Testis (tissue), 5 donors: ENCODE results near the gene GMFB. TPM values are rescaled to one million over a fixed set of nuclear protein-coding genes. Genes with fewer than 3 reads are reported as not detected.

Source experiments
- DNase-seq: peaks from one replicate; pipeline ENCODE4 v3.0.0-alpha.2; 2019
- H3K27ac ChIP-seq, 2 donors: fragments of 200-600 bp; sonication (generic); one replicate each; pipeline ENCODE4 v1.5.1; 2019
- H3K27me3 ChIP-seq: fragments of 200-600 bp; sonication (generic); one replicate; pipeline ENCODE4 v1.5.1; 2019
- H3K36me3 ChIP-seq: fragments of 200-600 bp; sonication (generic); one replicate; pipeline ENCODE4 v1.5.1; 2017; ENCODE audit warnings: low read depth; ENCODE audit errors: missing control alignments
- H3K4me1 ChIP-seq: fragments of 200-600 bp; sonication (generic); one replicate; pipeline ENCODE4 v1.5.1; 2019
- H3K4me3 ChIP-seq, 2 donors: fragments of 200-600 bp; sonication (generic); one replicate each; pipeline ENCODE4 v1.5.1; 2017 to 2019
- H3K9me3 ChIP-seq: fragments of 200-600 bp; sonication (generic); one replicate; pipeline ENCODE4 v1.5.1; 2017
- CTCF ChIP-seq, 3 experiments: fragments of 450-650 bp in 2 of 3; fragments of 200-600 bp in 1 of 3; sonication (generic) in 1 of 3; IDR thresholded peaks; one replicate each; pipeline ENCODE4 v1.5.1; 2016 to 2019; ENCODE audit warnings: antibody characterized with exemption in 3 of 3, mild to moderate bottlenecking in 2 of 3, moderate library complexity in 1 of 3
- POLR2A ChIP-seq: fragments of 450-650 bp; IDR thresholded peaks from one replicate; pipeline ENCODE4 v1.6.1; 2017; ENCODE audit warnings: antibody characterized with exemption, mild to moderate bottlenecking, moderate library complexity
- WGBS, 2 donors: methylation state at CpG; one replicate each; pipeline ENCODE4 v1.1.5; 2018; 5-methylcytosine and 5-hydroxymethylcytosine counted together
- intact Hi-C: fragments of 100-400 bp; cut with DNase I; formaldehyde crosslinking; loops from one replicate; pipeline ENCODE4 v1.15.1; 2023; ENCODE audit warnings: low total_unique reads
- long read RNA-seq, 2 donors: transcript quantifications; one replicate each; lab custom pipeline, GENCODE V29; 2026
- polyA plus RNA-seq: library from polyadenylated mRNA; stranded (reverse); fragments of 350-450 nt; fragmentation: Illumina TruSeq; extraction: RNeasy Lipid Tissue Mini Kit (QIAGEN cat#74804); gene quantifications from one replicate; pipeline ENCODE4 v1.2.3, GENCODE V29; 2014; ENCODE audit warnings: low read depth, low replicate concordance; ENCODE audit not compliant: insufficient read depth
- total RNA-seq, 2 donors: library from RNA; depleted of rRNA; stranded (reverse); fragments of >200 nt; gene quantifications; one replicate each; pipeline ENCODE4 v1.2.3, GENCODE V29; 2016

Gene GMFB
- total RNA-seq (10 to 100 TPM; 32.3 to 43.6 TPM), polyA plus RNA-seq (19.5 TPM)
- long read RNA-seq, donor 1, full-length matches to known transcripts, result 10 of 10 reads
- long read RNA-seq, donor 1, partial matches to known transcripts, result 0 of 10 reads
- long read RNA-seq, donor 1, other reads (novel, unspliced or antisense), result 0 of 10 reads
- long read RNA-seq, donor 2, full-length matches to known transcripts, result 10 of 10 reads
- long read RNA-seq, donor 2, partial matches to known transcripts, result 0 of 10 reads
- long read RNA-seq, donor 2, other reads (novel, unspliced or antisense), result 0 of 10 reads

DNA sequence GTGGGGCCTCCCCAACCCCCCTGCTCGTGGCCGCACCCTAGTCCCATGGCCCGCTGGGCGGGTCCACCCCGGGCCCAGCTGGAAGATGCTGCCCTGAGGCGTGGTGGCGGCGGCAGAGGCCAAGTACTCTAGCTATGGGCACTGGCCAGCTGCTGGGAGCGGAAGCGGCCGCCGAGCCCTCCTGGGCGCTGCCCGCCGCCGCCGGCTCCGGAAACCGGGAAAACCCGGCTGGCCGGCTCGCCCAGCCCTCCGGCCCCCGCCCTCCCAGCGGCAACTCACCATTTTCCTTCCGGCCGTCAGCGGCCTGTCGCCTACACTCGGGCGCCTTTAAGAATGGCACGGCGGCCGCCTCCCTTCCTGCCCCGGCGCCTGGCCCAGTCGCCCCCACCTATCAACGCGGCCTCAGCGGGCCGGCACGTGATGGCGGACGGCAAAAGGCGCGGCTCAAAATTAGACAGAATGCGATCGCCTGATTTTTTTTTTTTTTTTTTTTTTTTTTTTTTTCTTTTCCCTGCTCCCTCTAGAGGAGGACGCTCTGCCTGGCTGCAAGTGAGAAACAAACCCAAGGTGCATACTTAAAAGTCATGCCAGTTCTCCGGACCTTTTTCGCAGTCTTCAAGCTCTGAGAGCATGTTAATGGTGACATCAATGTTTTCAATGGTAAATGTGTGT is at the start of gene GMFB:
GMFB (minus strand) TSS at position 335 of the 672 bp plus-strand sequence; CDS start at position 282, 53 bp downstream.
- WGBS, 2 donors, result 0 to 1% methylated on average over 23 to 51 of the region's 51 CpGs
- peaks cover 31% of the 10 kb centered on the region for H3K4me1 ChIP-seq
- no peaks in the 10 kb centered on the region for H3K36me3 ChIP-seq
- H3K27ac ChIP-seq, result peak within 1 kb of the TSS; percentile 91 to 94
- intact Hi-C loops, result no loop called here
- TF ChIP-seq CTCF (IDR thresholded peaks at IDR 0.05), result peak; percentile 27 to 40 (median 40)
- peak; percentile 49 for TF ChIP-seq POLR2A
- peak within 1 kb of the TSS; percentile 92 to 93 for H3K4me3 ChIP-seq
- no peaks in the 10 kb centered on the region for H3K27me3 ChIP-seq
- peak; percentile 94 for DNase-seq
- no peaks in the 10 kb centered on the region for H3K9me3 ChIP-seq

DNA sequence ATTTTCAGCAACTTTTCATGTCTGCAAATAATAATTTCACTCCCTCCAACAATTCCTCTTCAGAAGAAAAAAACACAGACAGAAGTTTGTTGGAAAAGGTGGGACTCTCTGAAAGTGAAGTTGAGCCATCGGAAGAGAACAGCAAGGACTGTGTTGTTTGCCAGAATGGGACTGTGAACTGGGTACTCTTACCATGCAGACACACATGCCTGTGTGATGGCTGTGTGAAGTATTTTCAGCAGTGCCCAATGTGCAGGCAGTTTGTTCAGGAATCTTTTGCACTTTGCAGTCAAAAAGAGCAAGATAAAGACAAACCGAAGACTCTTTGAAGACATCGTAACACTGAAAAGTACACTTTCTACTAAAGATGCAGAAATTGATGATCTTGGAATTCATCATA is 49.3 kb upstream of the GMFB start:
- no peaks in the 10 kb centered on the region for H3K4me1 ChIP-seq
- H3K4me3 ChIP-seq, result no peak overlapping the region
- 90 to 93% methylated on average over 3 of the region's 3 CpGs for WGBS, 2 donors
- no peak for DNase-seq
- intact Hi-C loops, result no loop called here
- H3K36me3 ChIP-seq, result no peaks in the 10 kb centered on the region
- H3K27me3 ChIP-seq, result no peaks in the 10 kb centered on the region
- no peak for TF ChIP-seq POLR2A
- TF ChIP-seq CTCF (IDR thresholded peaks at IDR 0.05), result no peak
- H3K27ac ChIP-seq, result no peak overlapping the region
- no peaks in the 10 kb centered on the region for H3K9me3 ChIP-seq

- intact Hi-C loops, result no loop called here
- 74 to 90% methylated on average over 2 of the region's 2 CpGs for WGBS, 2 donors
- Histone ChIP-seq H3K27ac (no peak overlapping the region), H3K4me1 (no peaks in the 10 kb centered on the region), H3K9me3 (no peaks in the 10 kb centered on the region), H3K4me3 (no peak overlapping the region), H3K27me3 (no peaks in the 10 kb centered on the region), H3K36me3 (no peaks in the 10 kb centered on the region)
- DNase-seq, result no peak
- TF ChIP-seq POLR2A (no peak), CTCF (IDR thresholded peaks at IDR 0.05) (no peak)
Observed at GRCh38 chr14:54537651-54538050, 48.9 kb upstream of the GMFB start.

DNA sequence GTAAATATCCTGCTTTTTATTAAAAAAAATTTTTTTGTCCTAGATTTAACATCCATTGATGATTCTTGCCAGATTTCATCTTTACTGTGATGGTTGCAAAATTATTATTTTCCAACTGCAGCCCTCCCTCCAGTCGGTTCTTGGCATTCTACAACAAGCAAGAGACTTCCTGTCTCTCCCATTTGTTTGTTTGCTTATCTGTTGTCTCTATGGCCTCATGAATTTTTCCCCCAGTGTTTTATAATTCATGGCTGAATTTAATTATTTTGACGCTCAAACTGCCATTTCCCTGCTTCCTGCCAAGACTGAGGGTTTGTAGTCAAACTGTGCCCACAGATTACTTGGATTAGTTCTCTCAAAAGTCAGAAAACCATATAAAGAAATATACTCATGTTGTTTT is 46.9 kb upstream of the GMFB start:
- Histone ChIP-seq H3K4me3 (no peak overlapping the region), H3K9me3 (no peaks in the 10 kb centered on the region), H3K27ac (no peak overlapping the region), H3K4me1 (no peaks in the 10 kb centered on the region), H3K27me3 (no peaks in the 10 kb centered on the region), H3K36me3 (no peaks in the 10 kb centered on the region)
- intact Hi-C loops, result no loop called here
- no peak for DNase-seq
- TF ChIP-seq POLR2A (no peak), CTCF (IDR thresholded peaks at IDR 0.05) (no peak)
- 42 to 50% methylated on average over 2 of the region's 2 CpGs for WGBS, 2 donors
